ENCODE measurements around the gene PCDHGB1.
"Not testable (repeated sequence)": the region's sequence is repeated elsewhere in the genome, so short reads cannot be mapped to it uniquely, and the experiment has no call there.

PCDHGB1 gene

GRCh38 chr5:141349917-141350619 is at the start of gene PCDHGB1:
PCDHGB1 (plus strand) TSS chr5:141350099; CDS start chr5:141350261, 162 bp downstream.
- in situ Hi-C loops (cut with HindIII; ENCODE audit: low sequenced_read_pairs), result loop anchor here (25.0 kb wide), 1 partner anchor 162 kb away; no protein-coding TSS in a partner anchor

- in situ Hi-C loops (cut with HindIII; ENCODE audit: low sequenced_read_pairs), result loop anchor here (5.0 kb wide), 1 partner anchor 41 kb away; no protein-coding TSS in a partner anchor
These were observed 46.1 kb upstream of the PCDHGB1 start, which contains the start of gene SLC25A2 for GRCh38 chr5:141303756-141304155. SLC25A2 (minus strand) TSS chr5:141304049; CDS start chr5:141303865, 184 bp downstream.

- in situ Hi-C loops (cut with HindIII; ENCODE audit: low sequenced_read_pairs), result no loop called here
These were observed 43.3 kb upstream of the PCDHGB1 start for GRCh38 chr5:141306630-141307029.

- in situ Hi-C loops (cut with HindIII; ENCODE audit: low sequenced_read_pairs), result no loop called here
These were observed 36.2 kb upstream of the PCDHGB1 start for GRCh38 chr5:141313711-141314110.

- in situ Hi-C loops (cut with HindIII; ENCODE audit: low sequenced_read_pairs), result not testable (repeated sequence)
These were observed 32.9 kb upstream of the PCDHGB1 start for GRCh38 chr5:141316963-141317362.

GRCh38 chr5:141319202-141319601 is 30.7 kb upstream of the PCDHGB1 start:
- in situ Hi-C loops (cut with HindIII; ENCODE audit: low sequenced_read_pairs), result no loop called here

- in situ Hi-C loops (cut with HindIII; ENCODE audit: low sequenced_read_pairs), result no loop called here
These were observed 30.2 kb upstream of the PCDHGB1 start for GRCh38 chr5:141319699-141320098.

GRCh38 chr5:141320225-141321169 is 29.4 kb upstream of the PCDHGB1 start, which contains the start of gene TAF7:
TAF7 (minus strand) TSS chr5:141320784; CDS start chr5:141320044, 740 bp downstream.
- in situ Hi-C loops (cut with HindIII; ENCODE audit: low sequenced_read_pairs), result no loop called here

GRCh38 chr5:141322261-141322660 is 27.6 kb upstream of the PCDHGB1 start:
- in situ Hi-C loops (cut with HindIII; ENCODE audit: low sequenced_read_pairs), result no loop called here

GRCh38 chr5:141326088-141326854 is 23.6 kb upstream of the PCDHGB1 start:
- in situ Hi-C loops (cut with HindIII; ENCODE audit: low sequenced_read_pairs), result loop anchor here (25.0 kb wide), 1 partner anchor 186 kb away; no protein-coding TSS in a partner anchor

GRCh38 chr5:141328231-141328630 is 21.7 kb upstream of the PCDHGB1 start:
- in situ Hi-C loops (cut with HindIII; ENCODE audit: low sequenced_read_pairs), result loop anchor here (25.0 kb wide), 1 partner anchor 184 kb away; no protein-coding TSS in a partner anchor

- in situ Hi-C loops (cut with HindIII; ENCODE audit: low sequenced_read_pairs), result loop anchor here (25.0 kb wide), 1 partner anchor 182 kb away; no protein-coding TSS in a partner anchor
These were observed 19.4 kb upstream of the PCDHGB1 start, which contains the start of gene PCDHGA1 for GRCh38 chr5:141330299-141331080. PCDHGA1 (plus strand) TSS chr5:141330514.

- in situ Hi-C loops (cut with HindIII; ENCODE audit: low sequenced_read_pairs), result loop anchor here (25.0 kb wide), 1 partner anchor 180 kb away; no protein-coding TSS in a partner anchor
These were observed 17.3 kb upstream of the PCDHGB1 start for GRCh38 chr5:141332571-141332970.

GRCh38 chr5:141338538-141339306 is 11.2 kb upstream of the PCDHGB1 start, which contains the start of gene PCDHGA2:
PCDHGA2 (plus strand) TSS chr5:141338760.
- in situ Hi-C loops (cut with HindIII; ENCODE audit: low sequenced_read_pairs), result loop anchor here (25.0 kb wide), 1 partner anchor 174 kb away; no protein-coding TSS in a partner anchor

GRCh38 chr5:141340781-141341354 is 9.0 kb upstream of the PCDHGB1 start:
- in situ Hi-C loops (cut with HindIII; ENCODE audit: low sequenced_read_pairs), result loop anchor here (25.0 kb wide), 1 partner anchor 171 kb away; no protein-coding TSS in a partner anchor

GRCh38 chr5:141342773-141343172 is 7.1 kb upstream of the PCDHGB1 start:
- in situ Hi-C loops (cut with HindIII; ENCODE audit: low sequenced_read_pairs), result loop anchor here (25.0 kb wide), 1 partner anchor 170 kb away; no protein-coding TSS in a partner anchor

GRCh38 chr5:141343242-141343952 is 6.5 kb upstream of the PCDHGB1 start, which contains the start of gene PCDHGA3:
PCDHGA3 (plus strand) TSS chr5:141343829; CDS start chr5:141344034, 205 bp downstream.
- in situ Hi-C loops (cut with HindIII; ENCODE audit: low sequenced_read_pairs), result loop anchor here (25.0 kb wide), 1 partner anchor 169 kb away; no protein-coding TSS in a partner anchor
